K562 (cell line): Measurements from ENCODE around the gene DDAH1. TPM values are rescaled to one million over a fixed set of nuclear protein-coding genes. Genes with fewer than 3 reads are reported as not detected.
A peak's percentile ranks its signal among the peaks of the same experiment; 100 is the strongest.

Experiments used
- ATAC-seq: fragments of 200-7000 bp; cut with Tn5 transposase; 3 replicates; pipeline ENCODE4 v1.9.1; 2020; ENCODE audit warnings: moderate library complexity
- BruUV-seq: library from RNA; stranded (reverse); fragments of 400-500 nt; replicated peaks from 2 replicates; lab custom pipeline; 2021; lab: Mats Ljungman, UMichigan
- CTCF ChIA-PET: fragments of 300-600 bp; formaldehyde crosslinking; extraction: SDS; loops from one replicate; lab custom pipeline; 2021; ENCODE audit warnings: low intra/inter-chr PET ratio; lab: Yijun Ruan, JAX
- POLR2A ChIA-PET: fragments of 300-600, 350-650 bp; sonication (Branson Sonifier 250); formaldehyde crosslinking; extraction: SDS; loops from one replicate; lab custom pipeline; 2021; ENCODE audit warnings: antibody characterized with exemption, inconsistent platforms; lab: Yijun Ruan, JAX
- DNase-seq, 4 experiments: peaks; one replicate each; pipeline versions ENCODE4 v3.0.0 to v3.0.0-alpha.2; 2011 to 2018; ENCODE audit warnings: low spot score in 3 of 4, mixed read lengths in 3 of 4; ENCODE audit errors: extremely low read depth in 1 of 4
- FAIRE-seq: peaks from 2 replicates; lab custom pipeline; 2011; peaks lifted over from hg19 to GRCh38; lab: Jason Lieb, UNC
- H2AFZ ChIP-seq: 2 replicates; pipeline ENCODE4 v1.6.0; 2011; ENCODE audit warnings: low read depth, low read length, control low read depth, inconsistent platforms
- H3K27ac ChIP-seq: fragments of 200-600 bp; 3 replicates; pipeline ENCODE4 v1.8.0; 2011; ENCODE audit warnings: low read depth, mild to moderate bottlenecking, control low read depth, inconsistent platforms, low read length, moderate library complexity, mixed read lengths; ENCODE audit errors: extremely low read depth
- H3K27me3 ChIP-seq, 2 experiments: fragments of 300-600 bp in 1 of 2; 2 replicates in 1 of 2; 3 replicates in 1 of 2; pipeline versions ENCODE4 v1.6.0 to v1.8.0; 2011; ENCODE audit warnings: inconsistent platforms in 2 of 2, low read length in 2 of 2, mild to moderate bottlenecking in 1 of 2, mixed read lengths in 1 of 2, moderate library complexity in 1 of 2; ENCODE audit not compliant: control insufficient read depth in 2 of 2, insufficient read depth in 2 of 2
- H3K36me3 ChIP-seq: fragments of 300-600 bp; 3 replicates; pipeline ENCODE4 v1.8.0; 2011; ENCODE audit warnings: mild to moderate bottlenecking, low read length, inconsistent platforms; ENCODE audit not compliant: control insufficient read depth, insufficient read depth
- H3K4me1 ChIP-seq, 2 experiments: fragments of 200-600 bp in 1 of 2; replicated peaks in 1 of 2; 2 replicates in 1 of 2; 3 replicates in 1 of 2; pipeline versions ENCODE4 v1.5.1 to v1.8.0; 2011; ENCODE audit warnings: inconsistent platforms in 2 of 2, low read length in 2 of 2, mild to moderate bottlenecking in 1 of 2, mixed read lengths in 1 of 2, moderate library complexity in 1 of 2; ENCODE audit not compliant: control insufficient read depth in 2 of 2, insufficient read depth in 2 of 2
- H3K4me2 ChIP-seq: 2 replicates; pipeline ENCODE4 v1.6.1; 2011; ENCODE audit warnings: low read length, control low read depth, inconsistent platforms, mixed read lengths; ENCODE audit not compliant: insufficient read depth
- H3K4me3 ChIP-seq: fragments of 200-600 bp; sonication (generic), shearing (Covaris generic); 2 replicates; pipeline ENCODE4 v1.5.1; 2016; ENCODE audit warnings: control low read depth, inconsistent platforms
- H3K79me2 ChIP-seq: fragments of 200-600 bp; 3 replicates; pipeline ENCODE4 v1.8.0; 2011; ENCODE audit warnings: low read length, inconsistent platforms; ENCODE audit not compliant: control insufficient read depth, insufficient read depth
- H3K9ac ChIP-seq, 2 experiments: 2 replicates each; pipeline versions ENCODE4 v1.6.0 to v1.6.1; 2011; ENCODE audit warnings: low read depth in 2 of 2, low read length in 2 of 2, control low read depth in 1 of 2, inconsistent platforms in 1 of 2, mild to moderate bottlenecking in 1 of 2, mixed read lengths in 1 of 2; ENCODE audit not compliant: insufficient read depth in 1 of 2
- H3K9me1 ChIP-seq: one replicate; pipeline ENCODE4 v1.6.0; 2011; ENCODE audit warnings: inconsistent platforms, mild to moderate bottlenecking, low read length, moderate library complexity; ENCODE audit not compliant: control insufficient read depth, insufficient read depth
- H3K9me3 ChIP-seq: replicated peaks from 2 replicates; pipeline ENCODE4 v1.5.1; 2011; ENCODE audit warnings: low read depth, low read length, inconsistent platforms; ENCODE audit not compliant: control insufficient read depth, insufficient read depth
- H4K20me1 ChIP-seq: replicated peaks from 2 replicates; pipeline ENCODE4 v1.6.1; 2011; ENCODE audit warnings: low read length, inconsistent platforms, mixed read lengths; ENCODE audit not compliant: control insufficient read depth, insufficient read depth
- CEBPG ChIP-seq, 3 experiments: fragments of 200-800 bp in 1 of 3; sonication (Bioruptor generic) in 1 of 3; sonication (generic) in 1 of 3; formaldehyde crosslinking in 1 of 3; IDR thresholded peaks in 2 of 3; conservative IDR thresholded peaks in 1 of 3; 2 replicates each; pipeline versions ENCODE4 v1.6.1 to v1.8.0; 2016 to 2022; ENCODE audit warnings: missing compliant biosample characterization in 2 of 3, missing genetic modification characterization in 2 of 3, mild to moderate bottlenecking in 1 of 3, missing genetic modification reagents in 1 of 3
- CTBP1 ChIP-seq: fragments of 450-650 bp; IDR thresholded peaks from 2 replicates; pipeline ENCODE4 v1.6.1; 2016; ENCODE audit warnings: borderline replicate concordance
- DPF2 ChIP-seq: fragments of 450-650 bp; IDR thresholded peaks from 2 replicates; pipeline ENCODE4 v1.6.1; 2016
- FOSL1 ChIP-seq: fragments of 200-800 bp; sonication (Bioruptor generic); conservative IDR thresholded peaks from 2 replicates; pipeline ENCODE4 v1.6.1; 2016; ENCODE audit warnings: missing genetic modification characterization, missing compliant biosample characterization
- JUN ChIP-seq, 2 experiments: sonication (generic) in 1 of 2; formaldehyde crosslinking in 1 of 2; IDR thresholded peaks; 2 replicates each; pipeline versions ENCODE4 v1.6.1 to v1.8.0; 2012 to 2022; ENCODE audit warnings: borderline replicate concordance in 2 of 2, mild to moderate bottlenecking in 2 of 2, improper control_type of control experiment in 1 of 2, low read depth in 1 of 2, low read length in 1 of 2, missing genetic modification reagents in 1 of 2
- NBN ChIP-seq: fragments of 450-650 bp; IDR thresholded peaks from 2 replicates; pipeline ENCODE4 v1.6.1; 2016; ENCODE audit warnings: low read depth, mild to moderate bottlenecking
- RCOR1 ChIP-seq, 2 experiments: IDR thresholded peaks; 2 replicates each; pipeline ENCODE4 v1.6.1; 2012; ENCODE audit warnings: low read depth in 2 of 2, low read length in 2 of 2, borderline replicate concordance in 1 of 2, improper control_type of control experiment in 1 of 2
- ZNF75A ChIP-seq: fragments of 450-650 bp; formaldehyde crosslinking; IDR thresholded peaks from 2 replicates; pipeline ENCODE4 v1.4.0; 2020; ENCODE audit warnings: mild to moderate bottlenecking
- WGBS: fragments of 100-300 bp; shearing (Covaris generic); methylation state at CpG from one replicate; pipeline ENCODE4 v1.1.6; 2016; ENCODE audit warnings: low coverage, mixed read lengths; ENCODE audit not compliant: insufficient coverage; ENCODE audit errors: missing lambda C conversion rate; 5-methylcytosine and 5-hydroxymethylcytosine counted together
- in situ Hi-C: fragments of 300-500 bp; cut with MboI; formaldehyde crosslinking; loops from 4 replicates; pipeline ENCODE4 v1.15.0; 2018; ENCODE audit warnings: inconsistent platforms, mixed read lengths
- intact Hi-C: fragments of 100-400 bp; cut with micrococcal nuclease; formaldehyde crosslinking; loops from 2 replicates; pipeline ENCODE4 v1.14.2; 2022
- polyA plus RNA-seq, 8 experiments: library from polyadenylated mRNA; depleted of rRNA in 4 of 8; stranded (reverse) in 5 of 8; unstranded in 3 of 8; fragments of >200 nt; fragmentation: Nextera tagmentation in 2 of 8; fragmentation: Illumina TruSeq in 1 of 8; extraction: Ambion mirVana in 2 of 8; extraction: Trizol in 1 of 8; gene quantifications; 2 replicates each; pipeline versions ENCODE4 v1.2.1 to v1.2.3, GENCODE V29; 2011 to 2014; ENCODE audit warnings: inconsistent platforms in 1 of 8, missing spikeins in 1 of 8
- total RNA-seq, 7 experiments: library from RNA; depleted of rRNA in 6 of 7; stranded (reverse); fragments of >200 nt in 6 of 7; fragmentation: Illumina TruSeq in 2 of 7; extraction: Trizol in 2 of 7; gene quantifications; 2 replicates each; pipeline versions ENCODE4 v1.2.1 to v1.2.3, GENCODE V29; 2011 to 2021; ENCODE audit warnings: low replicate concordance in 1 of 7
- TF ChIP-seq, protein P1 (sequence below), 2 experiments: fragments of 450-650 bp in 1 of 2; sonication (generic) in 1 of 2; formaldehyde crosslinking in 1 of 2; IDR thresholded peaks in 1 of 2; conservative IDR thresholded peaks in 1 of 2; 2 replicates each; pipeline versions ENCODE4 v1.6.1 to v1.8.1; 2016 to 2023; ENCODE audit warnings: mild to moderate bottlenecking in 2 of 2, moderate library complexity in 2 of 2, inconsistent platforms in 1 of 2, missing genetic modification reagents in 1 of 2
- TF ChIP-seq, protein P2 (sequence below): sonication (generic); IDR thresholded peaks from 2 replicates; pipeline ENCODE4 v1.6.1; 2016

The DDAH1 gene
- total and polyA plus RNA-seq, 9 of the 15 experiments (the other 6 are each of a cell fraction or from before 2014, with no cell fraction given), result 0.04 to 0.24 (median 0.10) TPM

DNA sequence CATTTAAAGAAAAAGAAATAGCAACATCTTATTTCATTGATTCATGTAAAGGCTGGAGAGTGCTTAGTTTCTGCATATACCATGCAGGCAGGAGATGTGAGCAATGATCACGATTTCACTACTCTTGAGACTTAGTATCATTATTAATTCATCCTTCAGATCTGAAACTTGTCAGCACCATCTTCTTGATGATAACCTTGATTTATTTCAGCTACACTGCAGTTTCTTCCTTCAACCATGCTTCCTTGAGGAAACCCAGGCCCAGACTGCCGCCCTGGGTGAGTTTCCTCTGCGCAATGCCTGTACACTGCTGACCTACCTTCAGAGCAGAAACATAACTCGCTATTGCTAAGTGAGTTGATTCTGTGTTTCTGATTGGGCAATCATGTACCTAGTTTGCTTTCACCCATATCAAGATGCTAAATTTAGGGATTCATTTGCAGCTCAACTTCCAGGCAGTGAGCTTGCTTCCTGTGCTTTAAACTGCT, 175.1 kb downstream of the DDAH1 start:
- ATAC-seq (no peak), DNase-seq (no peak), FAIRE-seq (no peak)
- no peak overlapping the region for H2AFZ ChIP-seq
- no peaks in the 10 kb centered on the region for H3K4me1 ChIP-seq
- in situ Hi-C loops (no loop called here), intact Hi-C loops (no loop called here)
- no peak overlapping the region for H3K4me2 ChIP-seq
- no peak overlapping the region for H3K9ac ChIP-seq
- H3K9me3 ChIP-seq, result no peaks in the 10 kb centered on the region
- peaks cover 0 to 10% of the 10 kb centered on the region in 2 experiments; a peak in 4 of 5 replicates for H3K27me3 ChIP-seq
- ChIA-PET POLR2A (interaction anchor here (0.7 kb wide), 1 partner anchor 312 kb away, joined by 4 read pairs; no protein-coding TSS in a partner anchor), CTCF (interaction anchor here (1.1 kb wide), 1 partner anchor 14 kb away, joined by 3 read pairs; no protein-coding TSS in a partner anchor)
- BruUV-seq, result no TSS peak
- WGBS, result 19% methylated on average over 4 of the region's 4 CpGs
- H3K36me3 ChIP-seq, result no peaks in the 10 kb centered on the region
- no peaks in the 10 kb centered on the region for H4K20me1 ChIP-seq
- H3K9me1 ChIP-seq, result no peaks in the 10 kb centered on the region
- TF ChIP-seq FOSL1 (tag), result peak; percentile 73
- TF ChIP-seq CEBPG (CRISPR knock-in tag; IDR thresholded peaks at IDR 0.05), result no peak
- TF ChIP-seq CEBPG (tag; conservative IDR thresholded peaks at IDR 0.05 in 1 of 2, IDR thresholded peaks at IDR 0.05 in 1 of 2), result peak; percentile 54 to 64; a peak in 1 of 4 replicates
- TF ChIP-seq ZNF75A, result no peak
- H3K27ac ChIP-seq, result no peak overlapping the region
- no peak overlapping the region for H3K4me3 ChIP-seq
- no peaks in the 10 kb centered on the region for H3K79me2 ChIP-seq

DNA sequence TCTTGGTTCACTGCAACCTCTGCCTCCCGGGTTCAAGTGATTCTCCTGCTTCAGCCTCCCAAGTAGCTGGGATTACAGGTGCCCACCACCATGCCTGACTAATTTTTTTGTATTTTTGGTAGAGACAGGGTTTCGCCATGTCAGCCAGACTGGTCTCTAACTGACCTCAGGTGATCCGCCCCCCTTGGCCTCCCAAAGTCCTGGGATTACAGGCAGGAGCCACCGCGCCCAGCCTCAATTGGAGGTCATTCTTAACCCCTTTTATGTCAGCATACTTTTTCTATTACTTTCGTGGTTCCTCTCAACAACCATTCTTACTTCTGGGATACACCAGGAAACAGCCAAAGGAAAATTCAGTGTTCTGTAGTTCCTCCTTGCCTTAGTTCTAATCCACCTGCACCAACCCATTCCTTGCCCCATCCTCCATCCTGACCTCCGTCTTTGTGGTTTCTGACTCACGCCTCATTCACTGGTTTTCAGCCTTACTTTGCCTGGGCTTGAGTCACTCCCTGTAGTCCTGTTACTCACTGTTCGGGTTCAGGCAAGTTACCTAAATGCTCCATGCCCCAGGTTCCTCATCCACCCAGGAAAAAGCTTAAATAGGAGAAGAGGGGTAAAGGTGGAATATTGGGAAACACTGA, 175.6 kb downstream of the DDAH1 start:
- H3K27ac ChIP-seq, result no peak overlapping the region
- no peaks in the 10 kb centered on the region for H3K79me2 ChIP-seq
- no peaks in the 10 kb centered on the region for H3K9me3 ChIP-seq
- peak in 2 of 4 experiments; percentile 19 to 47 for DNase-seq
- H4K20me1 ChIP-seq, result no peaks in the 10 kb centered on the region
- H3K4me1 ChIP-seq, result no peaks in the 10 kb centered on the region
- peak; percentile 58; the same call in 2 of the 3 replicates for ATAC-seq
- 15% methylated on average over 9 of the region's 9 CpGs for WGBS
- ChIA-PET POLR2A (interaction anchor here (0.7 kb wide), 1 partner anchor 312 kb away, joined by 4 read pairs; no protein-coding TSS in a partner anchor), CTCF (no interaction called here)
- in situ Hi-C loops (no loop called here), intact Hi-C loops (no loop called here)
- H3K36me3 ChIP-seq, result no peaks in the 10 kb centered on the region
- peak; percentile 11 for FAIRE-seq
- no TSS peak for BruUV-seq
- H3K9ac ChIP-seq, result no peak overlapping the region
- H3K27me3 ChIP-seq, result peaks cover 0 to 10% of the 10 kb centered on the region in 2 experiments; a peak in 4 of 5 replicates
- no peak overlapping the region for H3K4me2 ChIP-seq
- H3K9me1 ChIP-seq, result no peaks in the 10 kb centered on the region
- H2AFZ ChIP-seq, result no peak overlapping the region
- no peak overlapping the region for H3K4me3 ChIP-seq
- TF ChIP-seq, protein P1, sequence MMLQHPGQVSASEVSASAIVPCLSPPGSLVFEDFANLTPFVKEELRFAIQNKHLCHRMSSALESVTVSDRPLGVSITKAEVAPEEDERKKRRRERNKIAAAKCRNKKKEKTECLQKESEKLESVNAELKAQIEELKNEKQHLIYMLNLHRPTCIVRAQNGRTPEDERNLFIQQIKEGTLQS (IDR thresholded peaks at IDR 0.05), result peak; percentile 57; the same call in 1 of the 2 replicates
- TF ChIP-seq, protein P1 (CRISPR knock-in tag; conservative IDR thresholded peaks at IDR 0.05), result no peak
- TF ChIP-seq DPF2, result peak; percentile 36; the same call in 1 of the 2 replicates
- TF ChIP-seq JUN (IDR thresholded peaks at IDR 0.05; ENCODE audit: borderline replicate concordance, low read depth, low read length), result peak; percentile 80; the same call in 1 of the 2 replicates
- no peak for TF ChIP-seq JUN (CRISPR knock-in tag; IDR thresholded peaks at IDR 0.05; ENCODE audit: borderline replicate concordance)
- peak; percentile 95 for TF ChIP-seq FOSL1 (tag)
- TF ChIP-seq NBN, result no peak
- peak in 1 of 2 experiments; percentile 33; a peak in 1 of 4 replicates for TF ChIP-seq RCOR1 (IDR thresholded peaks at IDR 0.05; ENCODE audit: borderline replicate concordance in 1 of 2, low read depth in 2 of 2, low read length in 2 of 2)
- TF ChIP-seq CTBP1, result 0 out of 2 replicates have a peak, but pooled peaks have one; percentile 24
- TF ChIP-seq, protein P2, sequence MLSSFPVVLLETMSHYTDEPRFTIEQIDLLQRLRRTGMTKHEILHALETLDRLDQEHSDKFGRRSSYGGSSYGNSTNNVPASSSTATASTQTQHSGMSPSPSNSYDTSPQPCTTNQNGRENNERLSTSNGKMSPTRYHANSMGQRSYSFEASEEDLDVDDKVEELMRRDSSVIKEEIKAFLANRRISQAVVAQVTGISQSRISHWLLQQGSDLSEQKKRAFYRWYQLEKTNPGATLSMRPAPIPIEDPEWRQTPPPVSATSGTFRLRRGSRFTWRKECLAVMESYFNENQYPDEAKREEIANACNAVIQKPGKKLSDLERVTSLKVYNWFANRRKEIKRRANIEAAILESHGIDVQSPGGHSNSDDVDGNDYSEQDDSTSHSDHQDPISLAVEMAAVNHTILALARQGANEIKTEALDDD, result peak; percentile 24; the same call in 1 of the 2 replicates
